T-cell (primary cell): ENCODE results near the gene RAET1G. TPM values are rescaled to one million over a fixed set of nuclear protein-coding genes. Genes with fewer than 3 reads are reported as not detected.
"Not testable (repeated sequence)": the region's sequence is repeated elsewhere in the genome, so short reads cannot be mapped to it uniquely, and the experiment has no call there.

ENCODE experiments used
- ATAC-seq, 4 experiments: fragments of 200-7000 bp in 3 of 4; fragments of 150-1000 bp in 1 of 4; cut with Tn5 transposase; replicated peaks in 1 of 4; 1 replicate in 3 of 4; 2 replicates in 1 of 4; pipeline ENCODE4 v1.10.0; 2021; ENCODE audit warnings: moderate library complexity in 3 of 4, mild to moderate bottlenecking in 2 of 4, moderate number of reproducible peaks in 1 of 4
- CTCF ChIA-PET, 2 donors: fragments of 300-600 bp; sonication (Branson Sonifier 250); formaldehyde crosslinking; loops; one replicate each; lab custom pipeline; 2022; ENCODE audit warnings: antibody characterized with exemption in 2 of 2; lab: Charles Lee
- POLR2A ChIA-PET, 2 donors: fragments of 300-600 bp; sonication (Branson Sonifier 250); formaldehyde crosslinking; loops; one replicate each; lab custom pipeline; 2022; ENCODE audit warnings: antibody characterized with exemption in 2 of 2; lab: Charles Lee
- DNase-seq, 35 experiments: peaks; one replicate each; pipeline versions ENCODE4 v3.0.0 to v3.0.0-alpha.2; 2013 to 2023
- H3K27ac ChIP-seq: one replicate; pipeline ENCODE4 v1.5.1; 2013; ENCODE audit warnings: low read length
- H3K27me3 ChIP-seq, 2 experiments: replicated peaks in 1 of 2; 1 replicate in 1 of 2; 2 replicates in 1 of 2; pipeline versions ENCODE4 v1.6.1 to v1.7.0; 2013; ENCODE audit warnings: low read length in 1 of 2, mixed read lengths in 1 of 2; ENCODE audit not compliant: control insufficient read depth in 2 of 2, insufficient read depth in 2 of 2; ENCODE audit errors: extremely low read depth in 1 of 2
- H3K36me3 ChIP-seq, 2 donors: 1 replicate in 1 of 2; 2 replicates in 1 of 2; pipeline versions ENCODE4 v1.6.1 to v1.7.0; 2013; ENCODE audit warnings: low read length in 1 of 2; ENCODE audit not compliant: control insufficient read depth in 2 of 2, insufficient read depth in 1 of 2; ENCODE audit errors: extremely low read depth in 1 of 2
- H3K4me1 ChIP-seq, 2 experiments: 1 replicate in 1 of 2; 2 replicates in 1 of 2; pipeline versions ENCODE4 v1.6.1 to v1.7.0; 2013; ENCODE audit warnings: low read length in 2 of 2, mixed read lengths in 1 of 2; ENCODE audit not compliant: insufficient read depth in 2 of 2, control insufficient read depth in 1 of 2; ENCODE audit errors: extremely low read depth in 1 of 2
- H3K4me3 ChIP-seq, 2 donors: 1 replicate in 1 of 2; 2 replicates in 1 of 2; pipeline versions ENCODE4 v1.5.1 to v1.7.0; 2013; ENCODE audit warnings: mild to moderate bottlenecking in 2 of 2, low read length in 1 of 2, moderate library complexity in 1 of 2; ENCODE audit not compliant: control insufficient read depth in 1 of 2; ENCODE audit errors: extremely low read depth in 1 of 2
- H3K9me3 ChIP-seq: 2 replicates; pipeline ENCODE4 v1.7.0; 2013
- H3K27ac Mint-ChIP-seq, 2 donors: one replicate each; pipeline ENCODE4 v1.8.0; 2020 to 2021; ENCODE audit warnings: mild to moderate bottlenecking in 2 of 2, mixed read lengths in 2 of 2
- H3K27me3 Mint-ChIP-seq, 2 donors: one replicate each; pipeline ENCODE4 v1.8.0; 2021 to 2022; ENCODE audit warnings: mixed read lengths in 2 of 2
- H3K36me3 Mint-ChIP-seq: one replicate; pipeline ENCODE4 v1.8.0; 2021; ENCODE audit warnings: mixed read lengths
- H3K4me1 Mint-ChIP-seq, 3 donors: one replicate each; pipeline ENCODE4 v1.8.0; 2020 to 2022; ENCODE audit warnings: mixed read lengths in 3 of 3, mild to moderate bottlenecking in 1 of 3
- H3K4me3 Mint-ChIP-seq, 3 donors: one replicate each; pipeline ENCODE4 v1.8.0; 2020 to 2022; ENCODE audit warnings: mild to moderate bottlenecking in 3 of 3, mixed read lengths in 3 of 3, moderate library complexity in 3 of 3
- H3K9me3 Mint-ChIP-seq, 3 donors: one replicate each; pipeline ENCODE4 v1.8.0; 2020 to 2022; ENCODE audit warnings: mixed read lengths in 3 of 3
- WGBS: methylation state at CpG from one replicate; pipeline ENCODE4 v1.1.5; 2013; ENCODE audit warnings: missing lambda C conversion rate; ENCODE audit not compliant: insufficient coverage; 5-methylcytosine and 5-hydroxymethylcytosine counted together
- total RNA-seq, 35 experiments: library from RNA in 6 of 35; stranded (reverse) in 6 of 35; fragments of 120-200 nt in 1 of 35; gene quantifications; one replicate each; pipeline versions ENCODE4 v1.2.1 to v1.2.4 and lab custom pipeline; 2013 to 2026

The RAET1G gene
- total RNA-seq, 5 donors from 2014 or later (not counting 1 experiment from before 2014, with no cell fraction given), result not detected

- Histone ChIP-seq H3K4me3 (no peak overlapping the region), H3K27me3 (peaks cover 20 to 62% of the 10 kb centered on the region in 2 experiments), H3K36me3 (no peaks in the 10 kb centered on the region), H3K9me3 (no peaks in the 10 kb centered on the region), H3K27ac (no peak overlapping the region), H3K4me1 (peaks cover 0 to 23% of the 10 kb centered on the region in 2 experiments)
- Mint-ChIP-seq H3K36me3 (no peaks in the 10 kb centered on the region), H3K4me1 (peaks cover 15 to 21% (median 17%) of the 10 kb centered on the region in 3 donors), H3K4me3 (no peak overlapping the region), H3K9me3 (no peaks in the 10 kb centered on the region), H3K27me3 (peaks cover 79 to 91% of the 10 kb centered on the region in 2 donors), H3K27ac (no peak overlapping the region)
- DNase-seq, result peak; percentile 29 to 87 (median 59)
- peak; percentile 31 to 66 (median 52) for ATAC-seq
- 34% methylated on average over 10 of the region's 11 CpGs for WGBS
- POLR2A ChIA-PET, result interaction anchor here (0.7 to 1.4 kb wide), 2 partner anchors 82 to 365 kb away, joined by 3 to 7 read pairs; no protein-coding TSS in a partner anchor
- CTCF ChIA-PET, result interaction anchor here (0.7 to 2.3 kb wide), 3 partner anchors 83 to 153 kb away, joined by 3 to 16 read pairs (median 3); no protein-coding TSS in a partner anchor
Measured at GRCh38 chr6:149934249-149935156, 11.6 kb upstream of the RAET1G start.

GRCh38 chr6:149933461-149933860 lies 10.5 kb upstream of the RAET1G start:
- Histone ChIP-seq H3K9me3 (no peaks in the 10 kb centered on the region), H3K36me3 (no peaks in the 10 kb centered on the region), H3K27ac (no peak overlapping the region), H3K27me3 (peaks cover 20 to 60% of the 10 kb centered on the region in 2 experiments), H3K4me1 (peaks cover 0 to 14% of the 10 kb centered on the region in 2 experiments), H3K4me3 (no peak overlapping the region)
- no peak overlapping the region for H3K27ac Mint-ChIP-seq
- ATAC-seq (no peak), DNase-seq (no peak)
- no CpG with 5 or more reads among the region's 3 CpGs for WGBS
- H3K27me3 Mint-ChIP-seq, result peaks cover 80 to 93% of the 10 kb centered on the region in 2 donors
- no peaks in the 10 kb centered on the region for H3K36me3 Mint-ChIP-seq
- no peaks in the 10 kb centered on the region for H3K9me3 Mint-ChIP-seq
- ChIA-PET POLR2A (no interaction called here), CTCF (interaction anchor here in 1 of 2 donors (1.0 kb wide), 1 partner anchor 83 kb away, joined by 3 read pairs; no protein-coding TSS in a partner anchor)
- H3K4me3 Mint-ChIP-seq, result no peak overlapping the region
- H3K4me1 Mint-ChIP-seq, result peaks cover 8 to 12% (median 8%) of the 10 kb centered on the region in 3 donors

- WGBS, result 80% methylated on average over 1 of the region's 5 CpGs
- no peak for DNase-seq
- POLR2A ChIA-PET, result interaction anchor here in 1 of 2 donors (0.6 kb wide), 1 partner anchor 79 kb away, joined by 6 read pairs; no protein-coding TSS in a partner anchor
- no peak overlapping the region for H3K27ac ChIP-seq
- no peaks in the 10 kb centered on the region for H3K36me3 Mint-ChIP-seq
- H3K9me3 Mint-ChIP-seq, result no peaks in the 10 kb centered on the region
- H3K9me3 ChIP-seq, result no peaks in the 10 kb centered on the region
- no peak overlapping the region for H3K27ac Mint-ChIP-seq
- no peak overlapping the region for H3K4me3 ChIP-seq
- H3K27me3 ChIP-seq, result peaks cover 20 to 55% of the 10 kb centered on the region in 2 experiments
- H3K4me3 Mint-ChIP-seq, result no peak overlapping the region
- H3K4me1 ChIP-seq, result peaks cover 0 to 10% of the 10 kb centered on the region in 2 experiments
- H3K4me1 Mint-ChIP-seq, result peaks cover 5 to 8% (median 8%) of the 10 kb centered on the region in 3 donors
- peaks cover 85 to 93% of the 10 kb centered on the region in 2 donors for H3K27me3 Mint-ChIP-seq
- CTCF ChIA-PET, result interaction anchor here in 1 of 2 donors (0.6 to 1.0 kb wide), 2 partner anchors 51 to 83 kb away, joined by 3 read pairs; no protein-coding TSS in a partner anchor
- no peaks in the 10 kb centered on the region for H3K36me3 ChIP-seq
- ATAC-seq, result no peak
Measured at GRCh38 chr6:149933036-149933435, 10.1 kb upstream of the RAET1G start.

- no peak for DNase-seq
- Mint-ChIP-seq H3K9me3 (no peaks in the 10 kb centered on the region), H3K36me3 (no peaks in the 10 kb centered on the region), H3K4me3 (no peak overlapping the region), H3K27me3 (peaks cover 82 to 92% of the 10 kb centered on the region in 2 donors), H3K4me1 (peaks cover 1 to 5% (median 4%) of the 10 kb centered on the region in 3 donors), H3K27ac (no peak overlapping the region)
- H3K27ac ChIP-seq, result no peak overlapping the region
- no peak for ATAC-seq
- H3K27me3 ChIP-seq, result peaks cover 11 to 46% of the 10 kb centered on the region in 2 experiments
- no CpG with 5 or more reads among the region's 6 CpGs for WGBS
- H3K9me3 ChIP-seq, result no peaks in the 10 kb centered on the region
- no peak overlapping the region for H3K4me3 ChIP-seq
- H3K4me1 ChIP-seq, result peaks cover 0 to 4% of the 10 kb centered on the region in 2 experiments
- POLR2A ChIA-PET, result no interaction called here
- H3K36me3 ChIP-seq, result no peaks in the 10 kb centered on the region
- CTCF ChIA-PET, result interaction anchor here in 1 of 2 donors (0.5 kb wide), 1 partner anchor 151 kb away, joined by 3 read pairs; no protein-coding TSS in a partner anchor
Measured at GRCh38 chr6:149931501-149931900, 8.6 kb upstream of the RAET1G start.

GRCh38 chr6:149929422-149929821 lies 6.5 kb upstream of the RAET1G start:
- H3K4me1 ChIP-seq, result peaks cover 0 to 15% of the 10 kb centered on the region in 2 experiments
- no peaks in the 10 kb centered on the region for H3K36me3 Mint-ChIP-seq
- H3K27ac Mint-ChIP-seq, result no peak overlapping the region
- peaks cover 12 to 48% of the 10 kb centered on the region in 2 experiments for H3K27me3 ChIP-seq
- no peaks in the 10 kb centered on the region for H3K9me3 Mint-ChIP-seq
- no peaks in the 10 kb centered on the region for H3K9me3 ChIP-seq
- ATAC-seq, result no peak
- peak in 3 of 35 experiments; percentile 12 to 43 (median 17) for DNase-seq
- no peak overlapping the region for H3K27ac ChIP-seq
- POLR2A ChIA-PET, result no interaction called here
- H3K4me1 Mint-ChIP-seq, result peaks cover 9 to 13% (median 12%) of the 10 kb centered on the region in 3 donors
- H3K36me3 ChIP-seq, result no peaks in the 10 kb centered on the region
- H3K27me3 Mint-ChIP-seq, result peaks cover 74 to 89% of the 10 kb centered on the region in 2 donors
- H3K4me3 ChIP-seq, result no peak overlapping the region
- 6% methylated on average over 3 of the region's 3 CpGs for WGBS
- CTCF ChIA-PET, result no interaction called here
- H3K4me3 Mint-ChIP-seq, result no peak overlapping the region

GRCh38 chr6:149927025-149927424 lies 4.1 kb upstream of the RAET1G start:
- H3K4me3 Mint-ChIP-seq, H3K27ac ChIP-seq, H3K27ac Mint-ChIP-seq, H3K36me3 ChIP-seq, H3K9me3 Mint-ChIP-seq, DNase-seq, CTCF ChIA-PET, H3K4me3 ChIP-seq, POLR2A ChIA-PET, ATAC-seq, H3K9me3 ChIP-seq, H3K36me3 Mint-ChIP-seq: not testable (repeated sequence)
- H3K4me1 ChIP-seq, result peaks cover 3 to 31% of the 10 kb centered on the region in 2 experiments
- H3K27me3 ChIP-seq, result peaks cover 18 to 60% of the 10 kb centered on the region in 2 experiments
- Mint-ChIP-seq H3K27me3 (peaks cover 79 to 93% of the 10 kb centered on the region in 2 donors), H3K4me1 (peaks cover 18 to 31% (median 28%) of the 10 kb centered on the region in 3 donors)
- no CpG with 5 or more reads among the region's 4 CpGs for WGBS
